RWPE2 (cell line): Measurements from ENCODE around the gene NFATC2IP.

Experiments
- ATAC-seq: fragments of 200-7000 bp; cut with Tn5 transposase; 3 replicates; pipeline ENCODE4 v1.9.1; 2021; ENCODE audit warnings: low read depth
- DNase-seq: peaks from one replicate; pipeline ENCODE4 v3.0.0-alpha.2; 2020; ENCODE audit warnings: low spot score
- H3K27ac ChIP-seq: fragments of 450-650 bp; 2 replicates; pipeline ENCODE4 v1.5.1; 2017; ENCODE audit warnings: mild to moderate bottlenecking; ENCODE audit not compliant: poor library complexity, severe bottlenecking
- H3K27me3 ChIP-seq: fragments of 250-450 bp; sonication (Bioruptor Pico); 2 replicates; pipeline ENCODE4 v1.5.1; 2021; ENCODE audit warnings: mild to moderate bottlenecking, moderate library complexity; ENCODE audit not compliant: insufficient read depth, poor library complexity, severe bottlenecking
- H3K36me3 ChIP-seq: fragments of 250-450 bp; sonication (Bioruptor Pico); 2 replicates; pipeline ENCODE4 v1.5.1; 2020; ENCODE audit warnings: low read depth, mild to moderate bottlenecking, moderate library complexity
- H3K4me1 ChIP-seq: fragments of 250-450 bp; sonication (Bioruptor Pico); 2 replicates; pipeline ENCODE4 v1.5.1; 2021; ENCODE audit warnings: mild to moderate bottlenecking, moderate library complexity; ENCODE audit not compliant: insufficient read depth, poor library complexity, severe bottlenecking
- H3K4me3 ChIP-seq: fragments of 250-450 bp; sonication (Bioruptor Pico); 2 replicates; pipeline ENCODE4 v1.5.1; 2021; ENCODE audit warnings: mild to moderate bottlenecking, moderate library complexity; ENCODE audit not compliant: severe bottlenecking
- H3K9me3 ChIP-seq: fragments of 250-450 bp; sonication (Bioruptor Pico); 2 replicates; pipeline ENCODE4 v1.5.1; 2021; ENCODE audit warnings: mild to moderate bottlenecking, moderate library complexity; ENCODE audit not compliant: severe bottlenecking
- CTCF ChIP-seq: fragments of 450-650 bp; IDR thresholded peaks from one replicate; pipeline ENCODE4 v1.5.1; 2017; ENCODE audit warnings: mild to moderate bottlenecking, moderate library complexity; ENCODE audit not compliant: poor library complexity, severe bottlenecking

NFATC2IP gene

GRCh38 chr16:28950648-28951409 lies at the start of gene NFATC2IP:
NFATC2IP (plus strand) TSS chr16:28950937; CDS start chr16:28951012, 75 bp downstream.
- H3K27ac ChIP-seq: peak within 1 kb of the TSS; percentile 48
- peak; percentile 97 for ATAC-seq

GRCh38 chr16:28901862-28902261 lies 48.9 kb upstream of the NFATC2IP start:
- Histone ChIP-seq H3K27ac (no peak overlapping the region), H3K36me3 (no peaks in the 10 kb centered on the region), H3K4me3 (no peak overlapping the region), H3K9me3 (no peaks in the 10 kb centered on the region), H3K4me1 (no peaks in the 10 kb centered on the region), H3K27me3 (no peaks in the 10 kb centered on the region)
- TF ChIP-seq CTCF: no peak
- peak; percentile 51 for DNase-seq
- no peak for ATAC-seq

More at GRCh38 chr16:28950648-28951409, at the start of gene NFATC2IP:
- Histone ChIP-seq H3K36me3 (peaks cover 37% of the 10 kb centered on the region), H3K27me3 (no peaks in the 10 kb centered on the region), H3K4me1 (no peaks in the 10 kb centered on the region), H3K9me3 (no peaks in the 10 kb centered on the region), H3K4me3 (peak within 1 kb of the TSS; percentile 83)
- TF ChIP-seq CTCF: no peak
- DNase-seq: peak; percentile 100

- Histone ChIP-seq H3K36me3 (0 out of 2 replicates have a peak, but pooled peaks cover 1% of the 10 kb centered on the region), H3K9me3 (no peaks in the 10 kb centered on the region), H3K27me3 (no peaks in the 10 kb centered on the region), H3K27ac (no peak overlapping the region), H3K4me1 (no peaks in the 10 kb centered on the region), H3K4me3 (no peak overlapping the region)
- DNase-seq: peak; percentile 50
- ATAC-seq: no peak
- TF ChIP-seq CTCF: no peak
These were observed 47.8 kb upstream of the NFATC2IP start for GRCh38 chr16:28902909-28903308.

- Histone ChIP-seq H3K27ac (no peak overlapping the region), H3K27me3 (no peaks in the 10 kb centered on the region)
These were observed 47.2 kb upstream of the NFATC2IP start for GRCh38 chr16:28903344-28904042.

More at GRCh38 chr16:28903344-28904042, 47.2 kb upstream of the NFATC2IP start:
- no peaks in the 10 kb centered on the region for H3K4me1 ChIP-seq
- H3K36me3 ChIP-seq: peaks cover 6% of the 10 kb centered on the region; the same call in 1 of the 2 replicates
- ATAC-seq (no peak), DNase-seq (peak; percentile 54)
- no peaks in the 10 kb centered on the region for H3K9me3 ChIP-seq
- no peak for TF ChIP-seq CTCF
- H3K4me3 ChIP-seq: no peak overlapping the region
